Activated CD8-positive, alpha-beta T cell treated with anti-CD3 and anti-CD28 coated beads for 36 hours (primary cell): ENCODE measurements around the gene TMEM14A. TPM values are rescaled to one million over a fixed set of nuclear protein-coding genes. Genes with fewer than 3 reads are reported as not detected.

Source experiments
- ATAC-seq: fragments of 200-7000 bp; cut with Tn5 transposase; one replicate; pipeline ENCODE4 v1.10.0; 2021; ENCODE audit warnings: mild to moderate bottlenecking, moderate library complexity
- CTCF ChIA-PET: fragments of 350-600 bp; sonication (Branson Sonifier 250); formaldehyde crosslinking; loops from one replicate; lab custom pipeline; 2021; ENCODE audit warnings: antibody characterized with exemption; lab: Charles Lee
- POLR2A ChIA-PET: fragments of 350-600 bp; sonication (Branson Sonifier 250); formaldehyde crosslinking; loops from one replicate; lab custom pipeline; 2021; ENCODE audit warnings: antibody characterized with exemption; lab: Charles Lee
- DNase-seq: peaks from one replicate; pipeline ENCODE4 v3.0.0-alpha.2; 2020
- H3K27ac Mint-ChIP-seq: one replicate; pipeline ENCODE4 v1.8.0; 2021; ENCODE audit warnings: mild to moderate bottlenecking, mixed read lengths
- H3K27me3 Mint-ChIP-seq: one replicate; pipeline ENCODE4 v1.8.0; 2021; ENCODE audit warnings: mixed read lengths
- H3K36me3 Mint-ChIP-seq: one replicate; pipeline ENCODE4 v1.8.0; 2021; ENCODE audit warnings: low read depth, mixed read lengths
- H3K4me1 Mint-ChIP-seq: one replicate; pipeline ENCODE4 v1.8.0; 2021; ENCODE audit warnings: low read depth, mixed read lengths
- H3K4me3 Mint-ChIP-seq: one replicate; pipeline ENCODE4 v1.8.0; 2021; ENCODE audit warnings: mild to moderate bottlenecking, moderate library complexity, mixed read lengths
- H3K9me3 Mint-ChIP-seq: one replicate; pipeline ENCODE4 v1.8.0; 2021; ENCODE audit warnings: mixed read lengths
- CTCF ChIP-seq: fragments of 200-600 bp; IDR thresholded peaks from one replicate; pipeline ENCODE4 v1.8.0; 2022; ENCODE audit warnings: antibody characterized with exemption, mild to moderate bottlenecking
- intact Hi-C: fragments of 100-400 bp; cut with micrococcal nuclease; formaldehyde crosslinking; loops from one replicate; pipeline ENCODE4 v1.10.0; 2022
- total RNA-seq, 2 experiments: library from RNA; stranded (reverse); gene quantifications; one replicate each; pipeline ENCODE4 v1.2.3, GENCODE V29; 2021

Gene TMEM14A
- total RNA-seq, 2 experiments from 2014 or later, result 13.4 to 15.1 TPM

- DNase-seq (no peak), ATAC-seq (no peak)
- no peaks in the 10 kb centered on the region for H3K9me3 Mint-ChIP-seq
- POLR2A ChIA-PET, result interaction anchor here (1.1 to 1.6 kb wide), 2 partner anchors 246 to 255 kb away, joined by 3 to 8 read pairs; partner anchors contain the start of gene EFHC1
- intact Hi-C loops, result loop anchor here (10.0 kb wide), 1 partner anchor 380 kb away; the partner anchor contains the start of gene MCM3
- H3K4me1 Mint-ChIP-seq, result peaks cover 2% of the 10 kb centered on the region
- H3K36me3 Mint-ChIP-seq, result no peaks in the 10 kb centered on the region
- H3K27me3 Mint-ChIP-seq, result no peaks in the 10 kb centered on the region
- no peak overlapping the region for H3K4me3 Mint-ChIP-seq
- no peak for TF ChIP-seq CTCF
- CTCF ChIA-PET, result interaction anchor here (0.9 to 2.5 kb wide), 11 partner anchors 9 to 381 kb away, joined by 3 to 26 read pairs (median 4); partner anchors contain the start of genes MCM3 and TRAM2
- no peak overlapping the region for H3K27ac Mint-ChIP-seq
Measured at GRCh38 chr6:52664991-52665686, 5.8 kb upstream of the TMEM14A start.

GRCh38 chr6:52666071-52666470, 4.8 kb upstream of the TMEM14A start:
- H3K27me3 Mint-ChIP-seq, result no peaks in the 10 kb centered on the region
- H3K36me3 Mint-ChIP-seq, result no peaks in the 10 kb centered on the region
- ChIA-PET POLR2A (interaction anchor here (0.9 to 1.6 kb wide), 3 partner anchors 246 to 485 kb away, joined by 3 to 8 read pairs (median 3); partner anchors contain the start of gene EFHC1), CTCF (interaction anchor here (1.3 to 2.5 kb wide), 2 partner anchors 15 to 245 kb away, joined by 3 to 26 read pairs; no protein-coding TSS in a partner anchor)
- TF ChIP-seq CTCF, result no peak
- no peak overlapping the region for H3K27ac Mint-ChIP-seq
- no peak overlapping the region for H3K4me3 Mint-ChIP-seq
- no peak for ATAC-seq
- H3K9me3 Mint-ChIP-seq, result no peaks in the 10 kb centered on the region
- no peak for DNase-seq
- intact Hi-C loops, result loop anchor here (10.0 kb wide), 1 partner anchor 381 kb away; the partner anchor contains the start of gene MCM3
- H3K4me1 Mint-ChIP-seq, result peaks cover 6% of the 10 kb centered on the region

GRCh38 chr6:52666523-52666922, 4.4 kb upstream of the TMEM14A start:
- H3K4me1 Mint-ChIP-seq, result peaks cover 9% of the 10 kb centered on the region
- no peaks in the 10 kb centered on the region for H3K27me3 Mint-ChIP-seq
- intact Hi-C loops, result loop anchor here (10.0 kb wide), 1 partner anchor 382 kb away; the partner anchor contains the start of gene MCM3
- DNase-seq (no peak), ATAC-seq (no peak)
- no peak overlapping the region for H3K4me3 Mint-ChIP-seq
- ChIA-PET POLR2A (interaction anchor here (0.9 kb wide), 1 partner anchor 485 kb away, joined by 3 read pairs; no protein-coding TSS in a partner anchor), CTCF (interaction anchor here (0.5 to 2.5 kb wide), 3 partner anchors 16 to 268 kb away, joined by 3 to 26 read pairs (median 3); no protein-coding TSS in a partner anchor)
- no peak for TF ChIP-seq CTCF
- H3K9me3 Mint-ChIP-seq, result no peaks in the 10 kb centered on the region
- no peaks in the 10 kb centered on the region for H3K36me3 Mint-ChIP-seq
- H3K27ac Mint-ChIP-seq, result no peak overlapping the region

GRCh38 chr6:52667572-52667971, 3.3 kb upstream of the TMEM14A start:
- ChIA-PET CTCF (interaction anchor here (0.9 to 1.5 kb wide), 2 partner anchors 15 to 251 kb away, joined by 4 to 6 read pairs; no protein-coding TSS in a partner anchor), POLR2A (no interaction called here)
- ATAC-seq, result no peak
- H3K9me3 Mint-ChIP-seq, result no peaks in the 10 kb centered on the region
- intact Hi-C loops, result loop anchor here (10.0 kb wide), 1 partner anchor 383 kb away; the partner anchor contains the start of gene MCM3
- TF ChIP-seq CTCF, result no peak
- H3K4me1 Mint-ChIP-seq, result peaks cover 20% of the 10 kb centered on the region
- no peak overlapping the region for H3K4me3 Mint-ChIP-seq
- H3K36me3 Mint-ChIP-seq, result no peaks in the 10 kb centered on the region
- no peak for DNase-seq
- H3K27ac Mint-ChIP-seq, result no peak overlapping the region
- no peaks in the 10 kb centered on the region for H3K27me3 Mint-ChIP-seq
